Stimulated activated CD4-positive, alpha-beta T cell treated with anti-CD3 and anti-CD28 coated beads, Interleukin-1b, Interleukin-23, amount 100 ng/mL, for 48 hours (primary cell): ENCODE results near the gene KLHL18.
"Not testable (repeated sequence)": the region's sequence is repeated elsewhere in the genome, so short reads cannot be mapped to it uniquely, and the experiment has no call there.

Source experiments
- DNase-seq: peaks from one replicate; pipeline ENCODE4 v3.0.0-alpha.2; 2020

The KLHL18 gene

GRCh38 chr3:47315069-47315647 lies 32.4 kb downstream of the KLHL18 start:
- no peak for DNase-seq

DNA sequence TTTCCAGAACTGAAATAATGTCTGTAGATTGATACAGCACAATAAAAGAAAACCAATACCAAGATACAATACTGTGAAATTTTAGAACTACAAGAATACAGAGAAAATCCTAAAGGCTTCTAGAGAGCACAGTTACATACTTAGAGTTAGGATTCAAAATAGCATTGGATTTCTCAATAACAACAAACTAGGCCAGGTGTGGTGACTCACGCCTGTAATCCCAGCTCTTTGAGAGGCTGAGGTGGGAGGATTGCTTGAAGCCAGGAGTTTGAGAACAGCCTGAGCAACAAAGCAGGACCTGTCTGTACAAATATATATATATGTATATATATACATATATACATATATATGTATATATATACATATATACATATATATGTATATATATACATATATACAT lies 33.4 kb downstream of the KLHL18 start:
- not testable (repeated sequence) for DNase-seq

DNA sequence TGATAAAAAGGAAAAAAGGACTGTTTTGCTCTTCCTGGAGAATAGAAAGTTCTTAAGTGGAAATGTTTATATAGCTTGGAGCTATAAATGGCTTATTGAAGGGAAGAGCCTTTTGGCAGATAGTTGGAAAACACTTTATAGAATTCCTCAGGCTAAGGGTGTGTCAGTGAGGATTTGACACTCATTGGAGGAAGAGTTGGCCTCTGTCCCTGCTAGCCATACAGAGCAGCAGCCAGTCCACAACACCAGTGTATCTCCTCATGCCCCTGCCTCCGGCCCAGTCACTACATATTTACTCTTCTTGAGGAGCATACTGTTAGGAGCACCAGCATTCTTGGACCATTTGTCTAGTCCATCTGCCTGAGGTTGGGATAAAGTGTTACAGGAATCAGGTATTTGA lies 36.2 kb downstream of the KLHL18 start:
- DNase-seq, result no peak

DNA sequence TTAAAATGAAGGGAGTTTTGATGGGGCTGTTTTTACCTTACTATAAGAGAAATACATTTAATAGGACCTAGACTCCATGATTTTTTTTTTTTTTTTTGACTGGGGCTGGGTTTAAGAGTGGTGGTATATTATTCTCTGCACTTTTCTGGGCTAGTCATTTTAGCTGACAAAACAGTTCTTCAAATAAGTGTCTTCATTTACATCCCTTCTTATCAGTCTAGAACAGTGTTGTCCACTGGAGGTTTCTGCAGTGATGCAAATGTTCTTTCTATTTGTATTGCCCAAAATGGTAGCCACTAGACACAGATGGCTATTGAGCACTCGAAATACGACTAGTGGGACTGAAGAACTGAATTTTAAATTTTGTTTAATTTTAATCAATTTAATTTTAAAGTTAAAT lies 37.2 kb downstream of the KLHL18 start:
- DNase-seq, result no peak

GRCh38 chr3:47323431-47324277 lies 40.9 kb downstream of the KLHL18 start:
- DNase-seq, result no peak

DNA sequence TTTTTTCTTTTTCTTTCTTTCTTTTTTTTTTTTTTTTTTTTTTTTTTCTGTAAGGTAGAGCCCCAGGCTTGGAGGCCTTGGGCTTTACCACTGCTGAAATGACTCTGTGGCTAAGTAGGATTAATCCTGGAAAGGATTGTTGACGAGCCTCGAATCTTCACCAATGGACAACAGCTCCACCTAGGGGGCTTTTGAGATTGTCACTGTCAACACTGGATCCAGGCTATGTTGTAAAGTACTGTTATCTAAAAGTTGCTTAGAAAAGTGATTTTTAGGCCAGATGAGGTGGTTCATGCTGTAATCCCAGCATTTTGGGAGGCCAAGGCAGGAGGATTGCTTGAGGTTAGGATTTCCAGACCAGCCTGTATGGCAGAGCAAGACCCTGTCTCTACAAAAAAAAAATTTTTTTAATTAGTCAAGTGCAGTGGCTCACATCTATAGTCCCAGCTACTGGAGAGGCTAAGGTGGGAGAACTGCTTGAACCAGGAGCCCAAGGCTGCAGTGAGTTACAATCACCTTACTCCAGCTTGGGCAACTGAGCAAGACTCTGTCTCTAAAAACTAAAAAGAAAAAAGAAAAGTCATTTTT lies 41.6 kb downstream of the KLHL18 start:
- DNase-seq, result peak; percentile 35

- no peak for DNase-seq
Measured at GRCh38 chr3:47333907-47334306, 51.2 kb downstream of the KLHL18 start.

GRCh38 chr3:47337656-47338055 lies 54.9 kb downstream of the KLHL18 start:
- no peak for DNase-seq

GRCh38 chr3:47339951-47340350 lies 57.2 kb downstream of the KLHL18 start:
- no peak for DNase-seq

GRCh38 chr3:47340866-47341265 lies 58.1 kb downstream of the KLHL18 start:
- DNase-seq, result no peak

- no peak for DNase-seq
Measured at GRCh38 chr3:47342151-47342550, 59.4 kb downstream of the KLHL18 start.

GRCh38 chr3:47342812-47343211 lies 60.1 kb downstream of the KLHL18 start:
- no peak for DNase-seq

GRCh38 chr3:47343471-47343971 lies 60.8 kb downstream of the KLHL18 start:
- no peak for DNase-seq

GRCh38 chr3:47344971-47345370 lies 62.2 kb downstream of the KLHL18 start:
- no peak for DNase-seq

DNA sequence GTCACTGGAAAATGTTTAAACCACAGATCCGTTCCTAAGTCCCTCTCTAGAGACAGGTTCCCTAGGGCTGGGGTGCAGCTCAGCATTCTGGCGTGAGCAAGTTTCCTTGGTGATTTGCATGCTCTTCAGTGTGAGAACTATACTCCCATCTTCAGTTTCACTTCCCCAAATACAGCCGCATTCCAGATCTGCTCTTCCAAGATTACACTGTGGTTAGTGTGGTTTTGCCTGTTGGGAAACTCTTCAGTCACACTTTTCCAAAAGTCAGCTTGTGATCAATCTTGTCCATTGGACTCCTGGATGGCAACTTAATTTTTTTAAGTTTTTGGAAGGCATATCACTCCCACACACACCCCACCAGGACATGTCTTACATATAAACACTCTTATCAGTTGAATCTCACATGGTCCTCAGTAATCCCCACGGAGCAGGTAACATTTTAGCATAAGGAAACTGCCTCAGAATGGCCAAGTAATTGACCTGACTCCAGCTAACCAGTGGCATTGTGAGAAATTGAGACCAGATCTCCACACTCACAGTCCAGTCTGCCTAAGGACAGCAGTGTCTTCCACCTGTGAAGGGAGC lies 64.6 kb downstream of the KLHL18 start:
- no peak for DNase-seq

DNA sequence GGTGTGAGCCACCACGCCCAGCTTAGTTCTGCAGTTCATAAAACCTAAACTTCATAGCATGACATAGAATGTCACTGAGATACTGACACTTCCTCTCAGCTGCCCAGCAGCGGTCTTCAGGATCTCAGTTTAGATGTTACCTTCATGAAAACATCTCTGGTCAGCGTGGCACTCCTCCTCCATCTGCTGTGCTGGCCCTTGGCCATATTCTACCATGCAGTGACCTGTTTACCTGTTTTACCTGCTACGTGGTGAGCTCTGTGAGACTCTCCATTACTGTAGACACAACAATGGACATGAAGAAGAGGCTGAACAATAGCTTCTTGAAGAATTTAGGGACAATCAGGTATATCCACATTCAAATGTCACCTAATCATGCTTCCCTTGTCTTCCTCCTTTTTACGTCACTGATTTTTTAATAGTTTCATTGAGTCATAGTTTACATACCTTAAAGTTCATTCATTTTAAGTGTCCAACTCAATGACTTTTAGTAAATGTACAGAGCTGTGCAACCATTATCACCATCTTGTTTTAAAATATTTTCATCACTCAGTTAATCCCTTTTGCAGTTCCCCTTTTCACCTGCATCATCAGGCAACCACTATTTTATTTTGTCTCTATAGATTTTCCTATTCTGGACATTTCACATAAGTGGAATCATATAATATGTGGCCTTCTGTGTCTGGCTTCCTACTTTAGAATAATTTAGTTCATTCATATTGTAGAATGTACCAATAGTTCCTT lies 65.8 kb downstream of the KLHL18 start:
- DNase-seq, result no peak

GRCh38 chr3:47355010-47355409 lies 72.3 kb downstream of the KLHL18 start:
- DNase-seq, result no peak

DNA sequence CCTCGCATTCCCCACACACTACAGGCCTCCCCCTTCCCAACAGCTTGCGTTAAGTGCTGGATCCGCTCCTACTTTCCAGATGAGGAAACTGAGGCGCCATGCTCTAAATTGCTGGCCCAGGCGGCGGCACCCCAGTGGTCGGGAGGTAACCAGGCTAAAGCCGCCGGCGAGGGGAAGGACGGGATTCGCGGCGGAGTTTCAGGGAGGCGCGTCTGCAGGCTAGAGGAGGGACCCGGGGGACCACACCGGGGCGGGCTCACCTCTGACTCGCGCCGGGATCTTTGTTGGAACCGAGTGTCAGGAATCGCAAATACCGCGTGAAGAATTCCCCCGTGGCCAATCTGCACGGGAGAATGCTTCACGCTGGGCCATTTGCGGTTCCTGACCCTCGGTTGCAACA lies 73.5 kb downstream of the KLHL18 start:
- DNase-seq, result no peak

GRCh38 chr3:47359323-47359722 lies 76.6 kb downstream of the KLHL18 start:
- DNase-seq, result no peak

- peak; percentile 56 for DNase-seq
Measured at GRCh38 chr3:47360110-47360517, 77.4 kb downstream of the KLHL18 start.

GRCh38 chr3:47362701-47363100 lies 80.0 kb downstream of the KLHL18 start:
- no peak for DNase-seq

GRCh38 chr3:47365213-47366153 lies 82.7 kb downstream of the KLHL18 start:
- DNase-seq, result no peak
